HG02642 (cell line): ENCODE measurements around the gene SORCS1.

Experiments used
- ATAC-seq: cut with Tn5 transposase; IDR thresholded peaks from one replicate; pipeline ENCODE4 v1.9.1; 2021; ENCODE audit warnings: mild to moderate bottlenecking; ENCODE audit not compliant: unreplicated experiment, poor library complexity

Gene SORCS1

GRCh38 chr10:106913348-106913747 lies 251.2 kb downstream of the SORCS1 start:
- no peak for ATAC-seq

- no peak for ATAC-seq
Observed at GRCh38 chr10:106911096-106911495, 253.4 kb downstream of the SORCS1 start.

GRCh38 chr10:106910666-106911065 lies 253.8 kb downstream of the SORCS1 start:
- no peak for ATAC-seq

GRCh38 chr10:106908225-106908624 lies 256.3 kb downstream of the SORCS1 start:
- ATAC-seq, result no peak

DNA sequence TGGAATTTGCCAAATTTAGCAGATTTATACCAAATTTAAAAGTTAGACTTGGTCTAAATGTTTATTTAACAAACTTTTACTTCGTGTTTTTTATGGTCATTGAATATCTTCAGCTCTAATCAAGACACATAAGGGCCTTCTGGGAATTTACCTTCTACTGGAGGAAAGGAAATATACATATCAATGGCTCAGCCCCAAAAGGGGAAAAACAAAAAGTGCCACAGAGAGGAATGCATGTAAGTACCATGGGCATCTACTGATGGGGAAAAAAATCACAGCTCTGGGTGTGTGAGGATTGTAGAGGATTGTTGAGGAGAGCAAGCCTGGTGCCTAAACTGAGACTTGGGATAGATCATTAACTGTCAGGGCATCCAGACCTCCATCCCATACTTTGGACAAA lies 260.3 kb downstream of the SORCS1 start:
- ATAC-seq, result no peak

DNA sequence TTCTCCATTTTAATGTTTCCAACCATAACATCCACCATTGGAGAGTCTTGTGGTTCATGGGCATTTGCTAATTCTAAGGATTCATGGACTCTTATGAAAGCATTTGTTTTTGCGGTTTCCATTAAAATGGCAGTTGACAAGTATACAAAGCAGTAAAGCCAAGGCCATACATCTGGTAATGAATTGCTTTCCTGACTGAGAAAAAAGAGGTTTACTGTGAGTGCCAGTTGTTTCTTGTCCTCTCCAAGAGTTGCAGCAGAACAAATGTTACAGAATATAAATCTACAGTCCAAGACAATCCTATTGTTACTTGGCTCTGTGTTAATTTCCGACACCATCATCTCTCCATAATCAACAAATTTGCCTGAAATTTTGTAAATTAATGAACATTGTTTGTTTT lies 261.3 kb downstream of the SORCS1 start:
- no peak for ATAC-seq

GRCh38 chr10:106900016-106900652 lies 264.4 kb downstream of the SORCS1 start:
- no peak for ATAC-seq

DNA sequence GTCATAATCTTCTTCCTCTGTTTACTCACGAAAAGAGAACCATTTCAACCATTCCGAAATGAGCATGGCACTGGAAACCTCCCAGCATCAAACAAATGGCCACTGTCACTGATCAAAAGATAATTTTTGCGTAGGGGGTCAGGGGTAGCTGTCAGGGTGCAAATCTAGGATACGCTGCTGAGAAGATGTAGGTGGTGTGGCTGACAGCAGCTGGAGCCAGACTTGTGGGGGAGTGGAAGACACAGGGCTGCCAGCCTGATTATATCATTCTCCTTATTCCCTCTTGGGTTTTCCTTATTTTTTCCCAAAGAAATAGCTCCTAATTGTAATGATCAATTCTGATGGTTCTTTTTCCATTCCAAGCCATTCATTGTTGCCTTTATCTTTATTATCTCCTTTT lies 266.1 kb downstream of the SORCS1 start:
- ATAC-seq, result no peak

GRCh38 chr10:106897719-106898118 lies 266.8 kb downstream of the SORCS1 start:
- no peak for ATAC-seq

- ATAC-seq, result no peak
Observed at GRCh38 chr10:106894692-106895091, 269.8 kb downstream of the SORCS1 start.

DNA sequence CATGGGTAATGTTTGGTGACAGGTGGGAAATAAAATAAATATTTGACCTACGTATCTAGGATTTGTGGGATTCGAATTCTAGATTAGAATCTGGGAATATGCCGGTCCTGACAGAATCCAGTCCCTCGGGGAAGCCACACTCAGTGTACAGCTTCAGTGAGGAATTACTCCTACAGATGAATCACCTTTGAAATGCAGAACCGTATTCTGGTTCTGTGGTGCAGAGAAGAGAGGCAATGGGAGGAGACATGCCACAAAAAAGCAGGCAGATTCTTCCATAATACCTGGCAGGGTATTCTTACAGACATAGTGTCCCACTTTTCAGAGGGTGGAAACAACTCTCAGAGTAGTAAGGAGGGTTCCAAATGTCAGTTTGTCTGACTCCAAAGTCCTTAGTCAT lies 286.9 kb downstream of the SORCS1 start:
- ATAC-seq, result no peak

DNA sequence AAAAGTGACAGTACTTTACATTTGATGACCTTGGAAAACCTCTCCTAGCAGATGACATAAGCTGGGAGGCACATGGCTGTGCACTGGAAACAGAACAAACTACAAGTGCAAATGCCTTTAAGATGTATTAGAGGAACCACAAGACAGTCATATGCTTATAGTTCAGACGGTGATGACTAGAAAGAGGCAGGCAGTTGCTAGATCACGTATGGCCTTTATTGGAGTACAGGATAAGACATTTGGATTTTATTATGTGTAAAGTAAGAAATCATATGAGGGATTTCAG lies 290.0 kb downstream of the SORCS1 start:
- ATAC-seq, result no peak

DNA sequence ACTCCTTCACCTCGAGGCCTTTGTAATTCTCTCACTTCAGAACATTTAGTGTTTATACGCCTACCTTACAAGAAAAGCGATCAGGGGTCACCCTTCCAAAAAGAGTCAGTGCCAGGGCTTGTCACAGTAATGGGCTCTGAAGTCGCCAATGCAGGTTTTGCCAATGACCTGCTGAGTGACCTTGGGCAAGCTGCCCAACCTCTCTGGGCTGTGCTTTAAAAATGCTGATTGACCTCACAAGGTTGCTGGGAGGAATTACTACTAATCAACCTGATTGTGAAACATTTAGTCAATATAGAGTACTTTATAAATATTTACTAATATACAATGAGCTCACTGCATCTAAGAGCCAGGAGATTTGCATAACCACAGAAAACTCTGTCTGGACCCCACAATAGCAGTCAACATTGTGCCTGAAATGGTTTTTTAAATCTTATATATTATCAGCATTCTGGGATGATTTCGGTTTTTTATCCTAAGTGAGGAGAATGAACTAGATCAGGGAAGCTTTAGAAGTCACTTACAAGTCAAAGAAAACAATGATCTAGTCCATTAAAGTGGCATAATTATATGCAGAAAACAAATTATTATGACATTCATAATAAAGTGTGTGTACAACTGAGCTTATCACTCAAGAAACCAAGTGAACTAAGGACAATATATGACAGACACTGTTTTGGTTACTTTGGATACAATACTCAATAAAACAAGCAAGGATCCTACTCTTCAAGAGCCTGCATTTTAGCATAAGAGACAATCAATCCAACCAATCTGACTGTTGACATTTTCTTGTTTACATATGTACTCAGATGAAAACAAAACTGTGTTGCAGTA lies 290.5 kb downstream of the SORCS1 start:
- no peak for ATAC-seq

- no peak for ATAC-seq
Observed at GRCh38 chr10:106872176-106872575, 292.3 kb downstream of the SORCS1 start.

- ATAC-seq, result peak; percentile 58
Observed at GRCh38 chr10:106866244-106866845, 298.2 kb downstream of the SORCS1 start.

GRCh38 chr10:106864031-106864430 lies 300.5 kb downstream of the SORCS1 start:
- no peak for ATAC-seq

GRCh38 chr10:106863549-106863948 lies 301.0 kb downstream of the SORCS1 start:
- ATAC-seq, result no peak

- ATAC-seq, result no peak
Observed at GRCh38 chr10:106859892-106860652, 304.4 kb downstream of the SORCS1 start.

GRCh38 chr10:106857728-106858127 lies 306.8 kb downstream of the SORCS1 start:
- no peak for ATAC-seq

- no peak for ATAC-seq
Observed at GRCh38 chr10:106857213-106857612, 307.3 kb downstream of the SORCS1 start.
